Stimulated activated naive CD4-positive, alpha-beta T cell treated with Interleukin-2 at 50 U/mL for 16 hours (primary cell): ENCODE measurements around the gene RNF126.
"Not testable (repeated sequence)": the region's sequence is repeated elsewhere in the genome, so short reads cannot be mapped to it uniquely, and the experiment has no call there.

ENCODE experiments used
- DNase-seq: peaks from one replicate; lab custom pipeline; 2025; lab: John Stamatoyannopoulos, UW

Gene RNF126

GRCh38 chr19:662962-663681, at the start of gene RNF126:
Gene RNF126 (minus strand): TSS chr19:663214. CDS start chr19:663121, 93 bp downstream.
- DNase-seq, result peak; percentile 91

- DNase-seq, result no peak
These were observed 48.2 kb upstream of the RNF126 start for GRCh38 chr19:711254-711653.

DNA sequence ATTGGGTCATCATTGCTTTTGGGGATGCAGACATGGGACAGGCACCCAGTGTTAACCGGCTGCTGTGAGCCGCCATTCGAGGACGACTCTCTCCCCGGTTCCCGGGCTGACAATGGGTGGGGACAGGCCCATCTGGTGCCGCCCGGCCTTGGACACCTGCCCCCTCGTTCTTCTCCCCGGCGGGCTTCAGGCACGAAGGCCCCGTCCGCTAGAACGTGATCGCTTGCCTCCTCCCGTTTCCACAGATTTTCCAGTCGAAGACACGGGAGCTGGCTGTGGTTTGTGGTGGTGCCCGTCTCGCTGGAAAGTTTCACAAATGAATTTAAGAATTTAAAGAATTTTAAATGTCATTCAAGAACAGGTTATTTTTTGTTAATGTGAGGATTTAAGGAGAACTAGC, 47.8 kb upstream of the RNF126 start:
- no peak for DNase-seq

DNA sequence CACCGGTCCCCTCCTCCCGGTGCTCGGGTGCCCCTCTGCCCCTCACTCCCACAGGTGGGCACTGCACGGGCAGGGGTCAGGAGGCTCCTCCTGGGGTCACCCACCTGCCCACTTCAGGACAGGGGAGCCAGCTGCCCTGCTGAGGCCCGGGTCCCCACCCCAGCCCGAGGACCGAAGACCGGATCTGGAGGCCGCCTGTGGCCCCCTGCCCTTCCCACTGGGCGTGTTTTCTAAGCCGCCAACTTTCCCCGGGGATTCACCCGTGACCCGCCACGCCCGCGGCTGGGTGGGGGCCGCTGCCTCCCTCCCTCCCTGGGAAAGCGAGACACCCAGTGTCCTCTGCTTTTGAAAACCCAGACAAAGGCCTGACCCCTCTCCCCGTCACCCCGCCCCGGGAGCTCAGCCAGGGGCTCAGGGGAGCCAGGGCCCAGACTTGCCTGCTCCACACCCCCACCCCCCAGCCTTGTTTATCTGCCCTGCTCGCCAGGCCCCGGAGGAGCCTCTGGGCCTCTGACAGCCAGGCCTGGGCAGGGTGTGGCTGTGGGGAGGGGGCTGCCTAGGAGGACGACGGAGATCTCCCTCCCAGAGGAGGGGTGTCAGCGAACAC, 47.1 kb upstream of the RNF126 start:
- DNase-seq, result no peak

GRCh38 chr19:709196-709964, 46.4 kb upstream of the RNF126 start:
- DNase-seq, result no peak

- no peak for DNase-seq
These were observed 45.4 kb upstream of the RNF126 start, which contains the start of gene PALM for GRCh38 chr19:708154-709143. Gene PALM (plus strand): TSS chr19:708935. CDS start chr19:709147, 212 bp downstream.

DNA sequence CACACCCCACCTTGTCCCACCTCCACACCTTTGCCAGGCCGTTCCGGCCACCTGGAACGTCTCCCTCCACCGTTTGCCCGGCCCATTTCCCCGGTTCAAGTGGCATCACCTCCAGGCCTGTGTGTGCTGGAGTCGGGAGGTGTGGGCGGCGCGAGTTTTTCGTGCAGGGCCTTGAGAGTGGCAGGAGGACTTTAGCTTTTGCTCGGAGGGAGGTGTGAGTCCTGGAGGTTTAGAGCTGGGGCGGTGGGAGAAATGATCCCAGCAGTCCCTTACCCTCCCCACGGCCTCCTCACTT, 41.4 kb upstream of the RNF126 start:
- DNase-seq, result no peak

DNA sequence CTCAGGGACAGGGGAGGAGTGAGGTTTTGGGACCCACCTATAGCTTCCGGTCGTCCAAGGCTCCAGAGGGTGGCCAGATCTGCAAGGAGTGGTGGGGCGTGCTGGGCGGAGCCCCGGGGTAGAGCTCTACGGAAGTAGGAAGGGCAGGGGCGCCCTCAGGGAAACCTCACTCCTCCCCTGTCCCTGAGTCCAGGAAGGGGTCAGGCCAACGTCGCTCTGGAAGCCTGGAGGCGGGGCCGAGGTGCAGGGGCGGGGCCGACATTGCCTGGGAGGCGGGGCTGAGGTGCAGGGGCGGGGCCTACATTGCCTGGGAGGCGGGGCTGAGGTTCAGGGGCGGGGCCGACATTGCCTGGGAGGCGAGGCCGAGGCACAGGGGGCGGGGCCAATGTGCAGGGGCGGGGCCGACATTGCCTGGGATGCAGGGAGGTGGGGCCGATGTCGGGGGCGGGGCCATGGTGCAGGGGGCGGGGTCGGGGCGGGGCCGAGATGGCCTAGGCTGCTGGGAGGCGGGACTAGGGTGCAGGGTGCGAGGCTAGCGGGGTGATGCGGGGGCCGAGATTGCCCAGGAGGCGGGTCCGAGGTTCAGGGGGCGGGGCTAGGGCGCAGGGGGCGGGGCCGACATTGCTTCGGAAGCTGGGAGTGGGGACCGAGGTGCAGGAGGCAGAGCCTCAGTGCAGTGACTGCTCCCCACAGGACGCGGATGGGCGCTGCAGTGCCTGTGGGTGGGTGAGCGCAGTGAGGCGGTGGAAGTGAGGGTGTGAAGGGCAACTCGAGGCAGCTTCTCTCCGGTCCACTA, 40.8 kb upstream of the RNF126 start:
- peak; percentile 38 for DNase-seq

GRCh38 chr19:703329-703650, 40.3 kb upstream of the RNF126 start:
- DNase-seq, result no peak

DNA sequence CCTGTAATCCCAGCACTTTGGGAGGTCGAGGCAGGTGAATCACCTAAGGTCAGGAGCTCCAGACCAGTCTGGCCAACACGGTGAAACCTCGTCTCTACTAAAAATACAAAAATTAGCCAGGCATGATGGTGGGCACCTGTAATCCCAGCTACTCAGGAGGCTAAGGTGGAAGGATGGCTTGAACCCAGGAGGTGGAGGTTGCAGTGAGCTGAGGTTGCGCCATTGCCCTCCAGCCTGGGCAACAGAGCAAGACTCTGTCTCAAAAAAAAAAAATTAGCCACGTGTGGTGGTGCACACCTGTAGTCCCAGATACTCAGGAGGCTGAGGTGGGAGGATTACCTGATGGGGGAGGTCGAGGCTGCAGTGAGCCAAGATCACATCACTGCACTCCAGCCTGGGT, 39.8 kb upstream of the RNF126 start:
- not testable (repeated sequence) for DNase-seq

DNA sequence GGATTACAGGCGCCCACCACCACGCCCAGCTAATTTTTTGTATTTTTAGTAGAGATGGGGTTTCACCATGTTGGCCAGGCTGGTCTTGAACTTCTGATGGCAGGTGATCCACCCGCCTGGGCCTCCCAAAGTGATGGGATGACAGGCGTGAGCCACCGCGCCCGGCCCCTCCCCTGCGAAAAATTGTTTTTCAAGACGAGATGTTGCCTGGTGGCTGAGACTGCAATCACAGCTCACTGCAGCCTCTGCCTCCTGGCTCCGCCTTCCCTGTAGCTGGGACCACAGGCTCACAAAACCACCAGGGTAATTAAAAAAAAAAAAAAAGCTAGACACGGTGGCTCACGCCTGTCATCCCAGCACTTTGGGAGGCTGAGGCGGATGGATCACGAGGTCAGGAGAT, 36.9 kb upstream of the RNF126 start:
- DNase-seq, result not testable (repeated sequence)

DNA sequence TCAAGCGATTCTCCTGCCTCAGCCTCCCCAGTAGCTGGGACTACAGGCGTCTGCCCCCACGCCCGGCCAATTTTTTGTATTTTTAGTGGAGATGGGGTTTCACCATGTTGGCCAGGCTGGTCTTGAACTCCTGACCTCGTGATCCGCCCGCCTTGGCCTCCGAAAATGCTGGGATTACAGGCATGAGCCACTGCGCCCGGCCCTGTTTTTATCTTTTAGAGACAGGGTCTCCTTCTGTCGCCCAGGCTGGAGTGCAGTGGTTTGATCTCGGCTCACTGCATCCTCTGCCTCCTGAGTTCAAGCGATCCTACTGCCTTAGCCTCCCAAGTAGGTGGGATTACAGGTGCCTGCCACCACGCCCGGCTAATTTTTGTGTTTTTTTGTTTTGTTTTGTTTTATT, 35.5 kb upstream of the RNF126 start:
- DNase-seq, result not testable (repeated sequence)

DNA sequence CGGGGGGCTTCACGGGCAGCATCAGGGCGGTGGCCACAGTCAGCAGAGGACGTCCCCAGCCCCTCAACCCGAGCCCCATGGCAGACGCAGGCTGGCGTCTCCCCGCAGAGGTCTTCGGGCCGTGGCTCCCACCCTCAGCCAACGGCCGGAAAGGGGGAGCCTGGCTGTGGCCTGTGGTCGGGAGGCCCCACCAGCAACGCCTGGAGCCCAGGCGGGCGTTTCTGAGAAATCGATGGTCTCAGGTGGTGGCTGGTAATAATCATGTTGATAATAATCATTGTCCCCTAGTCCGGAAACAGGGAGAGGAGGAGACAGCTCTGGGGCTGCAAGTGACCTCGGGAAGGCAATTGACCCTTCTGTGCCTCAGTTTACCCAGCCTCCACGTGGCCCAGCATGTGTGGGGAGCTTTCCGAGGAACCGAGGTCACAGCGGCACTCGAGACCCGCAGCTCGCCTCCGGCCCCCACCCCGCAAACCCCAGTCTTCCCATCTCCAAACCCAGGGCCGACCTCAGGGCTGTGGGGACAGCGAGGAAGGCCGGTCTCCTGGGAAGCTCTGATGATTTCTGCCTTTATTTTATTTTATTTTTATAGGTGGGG, 32.4 kb upstream of the RNF126 start, which contains the start of gene PRSS57:
Gene PRSS57 (minus strand): TSS at position 101 of the 598 bp plus-strand sequence. CDS start 22 bp downstream, at position 79.
- no peak for DNase-seq

DNA sequence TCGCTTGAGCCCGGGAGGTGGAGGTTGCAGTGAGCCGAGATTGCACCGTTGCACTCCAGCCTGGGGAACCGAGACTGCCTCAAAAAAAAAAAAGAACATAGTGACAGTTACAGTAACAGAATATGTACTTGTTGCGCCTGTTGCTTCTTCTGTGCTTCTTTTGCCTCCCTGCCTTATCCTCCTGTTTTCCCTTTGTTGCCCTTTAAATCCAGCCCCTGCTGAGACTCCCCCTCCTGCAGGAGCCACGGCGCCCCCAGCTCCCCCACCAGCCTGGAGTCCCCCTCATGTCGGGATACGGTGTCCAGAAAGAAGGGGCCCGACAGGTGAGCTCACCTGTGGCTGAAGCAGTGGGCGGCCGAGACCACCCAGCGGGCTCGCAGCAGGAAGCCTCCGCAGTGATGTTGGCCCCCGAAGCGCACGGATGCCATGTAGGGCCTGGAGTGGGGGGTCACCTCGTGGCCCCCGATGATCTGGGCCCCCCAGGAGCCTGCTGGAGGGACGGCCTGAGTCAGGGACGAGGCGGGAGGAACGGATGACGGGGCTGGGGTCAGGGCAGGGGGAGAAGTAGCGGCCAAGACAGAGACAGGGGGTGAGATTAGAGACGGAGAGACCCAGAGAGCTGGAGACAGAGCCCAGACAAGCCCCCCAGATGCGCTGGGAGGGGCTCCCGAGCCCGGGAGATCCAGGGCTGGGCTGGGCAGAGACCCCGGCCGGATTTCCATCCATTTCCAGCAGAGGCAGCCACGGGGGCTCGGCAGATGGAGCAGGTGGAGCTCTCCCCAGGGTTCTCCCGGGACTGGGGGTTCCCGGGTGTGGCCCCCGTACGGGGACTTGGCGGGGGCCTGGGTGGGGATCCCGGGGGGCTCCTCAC, 31.7 kb upstream of the RNF126 start:
- no peak for DNase-seq

DNA sequence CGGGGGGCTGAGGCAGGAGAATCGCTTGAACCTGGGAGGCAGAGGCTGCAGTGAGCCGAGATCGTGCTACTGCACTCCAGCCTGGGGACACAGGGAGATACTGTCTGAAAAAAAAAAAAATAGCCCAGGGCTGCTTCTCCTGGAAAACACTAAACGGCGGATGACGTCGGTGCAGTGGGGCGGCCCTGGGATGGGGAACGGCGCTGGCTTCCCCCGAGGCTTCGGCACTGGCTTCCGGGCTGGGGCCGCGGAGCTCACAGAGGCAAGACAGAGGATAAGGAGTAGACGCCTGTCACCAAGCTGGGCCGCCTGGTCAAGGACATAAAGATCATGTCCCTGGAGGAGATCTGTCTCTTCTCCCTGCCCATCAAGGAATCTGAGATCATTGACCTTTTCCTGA, 27.2 kb upstream of the RNF126 start:
- DNase-seq, result no peak

DNA sequence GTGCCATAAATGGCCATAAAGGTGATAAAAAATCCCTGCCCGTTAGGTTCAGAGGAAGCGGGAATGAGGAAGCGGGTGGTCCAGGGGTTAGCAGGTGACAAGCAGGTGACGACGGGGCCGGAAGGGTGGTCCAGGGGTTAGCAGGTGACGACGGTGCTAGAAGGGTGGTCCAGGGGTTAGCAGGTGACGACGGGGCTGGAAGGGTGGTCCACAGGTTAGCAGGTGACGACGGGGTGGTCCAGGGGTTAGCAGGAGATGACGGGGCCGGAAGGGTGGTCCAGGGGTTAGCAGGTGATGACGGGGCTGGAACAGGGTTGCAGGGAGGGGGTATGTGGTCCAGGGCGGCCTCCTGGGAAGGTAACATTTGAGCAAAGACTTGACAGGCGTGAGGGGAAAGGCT, 26.0 kb upstream of the RNF126 start:
- no peak for DNase-seq

GRCh38 chr19:688214-688613, 25.2 kb upstream of the RNF126 start:
- no peak for DNase-seq

- DNase-seq, result no peak
These were observed 24.7 kb upstream of the RNF126 start for GRCh38 chr19:687569-688166.

DNA sequence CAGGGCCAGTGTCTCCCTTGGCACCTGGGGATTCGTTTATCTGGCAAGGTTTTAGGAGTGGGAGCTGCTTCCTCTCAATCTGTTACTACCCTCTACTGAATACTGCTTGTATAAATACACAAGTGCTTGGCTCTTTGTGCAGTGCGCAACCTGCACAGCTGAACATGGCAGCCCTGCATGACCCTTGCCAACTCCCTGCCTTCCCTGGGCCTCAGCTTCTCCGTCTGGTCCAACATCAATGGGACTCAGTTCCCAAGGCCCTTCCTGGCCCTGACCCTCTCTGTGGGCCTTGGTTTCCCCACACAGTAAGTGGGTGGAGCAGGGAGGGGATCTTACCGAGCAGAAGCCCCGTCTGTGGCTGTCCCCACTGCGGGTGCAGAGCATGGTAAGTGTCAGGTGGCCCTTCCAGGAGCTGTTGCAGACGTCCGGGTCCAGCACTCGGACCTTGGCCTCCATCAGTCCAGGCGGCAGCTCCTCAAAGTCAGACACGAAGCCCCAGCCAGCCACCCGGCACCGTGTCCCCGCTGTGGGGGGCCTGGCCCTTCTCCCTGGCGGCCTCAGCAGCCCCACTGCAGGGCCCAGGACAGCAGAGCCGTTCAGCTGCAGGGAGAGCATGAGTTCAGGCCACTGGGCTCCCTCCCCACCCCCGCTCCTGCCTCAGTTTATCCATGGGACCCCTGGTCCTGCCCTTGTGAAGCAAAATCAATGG, 23.7 kb upstream of the RNF126 start:
- no peak for DNase-seq
